Upper lobe of left lung (tissue), 6 donors: ENCODE measurements around the gene MED13. TPM values are rescaled to one million over a fixed set of nuclear protein-coding genes. Genes with fewer than 3 reads are reported as not detected.

Source experiments
- ATAC-seq, 2 donors: fragments of 200-7000 bp; cut with Tn5 transposase; one replicate each; pipeline ENCODE4 v1.9.1; 2022; ENCODE audit warnings: mild to moderate bottlenecking in 2 of 2, moderate library complexity in 2 of 2; ENCODE audit not compliant: low FRiP score in 2 of 2
- DNase-seq, 2 donors: peaks; one replicate each; pipeline ENCODE4 v3.0.0-alpha.2; 2019 to 2020
- H3K27ac ChIP-seq, 4 donors: fragments of 200-600 bp; sonication (generic); one replicate each; pipeline ENCODE4 v1.5.1; 2016 to 2019
- H3K27me3 ChIP-seq, 4 donors: fragments of 200-600 bp; sonication (generic); one replicate each; pipeline ENCODE4 v1.5.1; 2017 to 2019
- H3K36me3 ChIP-seq, 4 donors: fragments of 200-600 bp; sonication (generic); one replicate each; pipeline ENCODE4 v1.5.1; 2016 to 2019
- H3K4me1 ChIP-seq, 4 donors: fragments of 200-600 bp; sonication (generic); one replicate each; pipeline ENCODE4 v1.5.1; 2018 to 2019
- H3K4me3 ChIP-seq, 4 donors: fragments of 200-600 bp; sonication (generic); one replicate each; pipeline ENCODE4 v1.5.1; 2017 to 2019; ENCODE audit warnings: mild to moderate bottlenecking in 2 of 4, moderate library complexity in 1 of 4
- H3K9me3 ChIP-seq, 4 donors: fragments of 200-600 bp; sonication (generic); one replicate each; pipeline ENCODE4 v1.5.1; 2018 to 2019
- CTCF ChIP-seq, 6 experiments: fragments of 450-650 bp in 4 of 6; fragments of 200-600 bp in 2 of 6; sonication (generic) in 2 of 6; IDR thresholded peaks; one replicate each; pipeline ENCODE4 v1.5.1; 2016 to 2019; ENCODE audit warnings: antibody characterized with exemption in 6 of 6
- EP300 ChIP-seq, 4 donors: sonication (generic); formaldehyde crosslinking; IDR thresholded peaks; one replicate each; pipeline ENCODE4 v1.5.1; 2017; ENCODE audit warnings: antibody characterized with exemption in 4 of 4, control low read depth in 2 of 4
- POLR2A ChIP-seq, 4 donors: fragments of 450-650 bp; IDR thresholded peaks; one replicate each; pipeline ENCODE4 v1.5.1; 2016 to 2017; ENCODE audit warnings: antibody characterized with exemption in 4 of 4, mild to moderate bottlenecking in 2 of 4
- POLR2AphosphoS5 ChIP-seq, 2 donors: sonication (generic); formaldehyde crosslinking; IDR thresholded peaks; one replicate each; pipeline ENCODE4 v1.5.1; 2017; ENCODE audit warnings: antibody characterized with exemption in 2 of 2
- WGBS, 2 donors: methylation state at CpG; one replicate each; pipeline ENCODE4 v1.1.5; 2017 to 2018; 5-methylcytosine and 5-hydroxymethylcytosine counted together
- total RNA-seq, 6 donors: library from RNA; depleted of rRNA in 4 of 6; stranded (reverse); fragments of >200 nt in 4 of 6; gene quantifications; one replicate each; pipeline versions ENCODE4 v1.1.0 to v1.2.1, GENCODE V29; 2016 to 2021
- donor health status: DM: no; HTN: no; CAD: no; lungs with moderate emphysema.
- donor health status: DM: no; HTN: yes; CAD: no; lungs with severe emphysema.

The MED13 gene
- total RNA-seq, 6 donors from 2014 or later, result 52.7 to 109 (median 71.3) TPM

- no peak for TF ChIP-seq EP300 (IDR thresholded peaks at IDR 0.05)
- TF ChIP-seq POLR2AphosphoS5 (IDR thresholded peaks at IDR 0.05), result no peak
- TF ChIP-seq POLR2A (IDR thresholded peaks at IDR 0.05), result no peak
- TF ChIP-seq CTCF (IDR thresholded peaks at IDR 0.05), result no peak
- 55 to 64% methylated on average over 7 of the region's 7 CpGs for WGBS, 2 donors
- DNase-seq, result peak in 1 of 2 donors; percentile 37
Measured at GRCh38 chr17:62085511-62086408, 20.7 kb upstream of the MED13 start.

DNA sequence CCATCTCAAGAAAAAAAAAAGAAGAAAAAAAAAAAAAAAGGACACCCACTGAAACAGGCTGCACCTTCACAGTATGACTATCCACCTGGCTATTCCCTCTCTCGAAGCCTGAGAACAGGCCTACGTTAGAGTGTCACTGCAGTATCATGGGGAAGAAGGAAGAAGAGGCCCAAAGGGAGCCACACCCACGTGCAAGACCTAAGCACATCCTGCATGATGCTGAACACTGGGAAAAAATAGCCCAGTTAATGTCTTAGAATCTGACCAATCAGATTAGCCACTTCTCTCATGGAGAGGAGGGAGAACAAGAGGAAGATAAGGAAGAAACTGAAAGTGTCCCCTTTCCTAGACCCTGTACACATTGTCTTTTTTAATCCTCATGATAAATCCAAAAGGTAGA lies 19.5 kb upstream of the MED13 start:
- TF ChIP-seq CTCF (IDR thresholded peaks at IDR 0.05) (no peak), EP300 (IDR thresholded peaks at IDR 0.05) (no peak), POLR2A (IDR thresholded peaks at IDR 0.05) (no peak), POLR2AphosphoS5 (IDR thresholded peaks at IDR 0.05) (no peak)
- DNase-seq (no peak), ATAC-seq (no peak)
- H3K27ac ChIP-seq, result no peak overlapping the region
- no peaks in the 10 kb centered on the region for H3K4me1 ChIP-seq
- no peaks in the 10 kb centered on the region for H3K27me3 ChIP-seq
- 72 to 78% methylated on average over 3 of the region's 3 CpGs for WGBS, 2 donors
- H3K4me3 ChIP-seq, result no peak overlapping the region
- H3K9me3 ChIP-seq, result no peaks in the 10 kb centered on the region
- no peaks in the 10 kb centered on the region for H3K36me3 ChIP-seq

More at GRCh38 chr17:62085511-62086408, 20.7 kb upstream of the MED13 start:
- Histone ChIP-seq H3K27me3 (no peaks in the 10 kb centered on the region), H3K4me1 (no peaks in the 10 kb centered on the region), H3K27ac (no peak overlapping the region), H3K4me3 (no peak overlapping the region), H3K36me3 (no peaks in the 10 kb centered on the region), H3K9me3 (no peaks in the 10 kb centered on the region)
- peak in 1 of 2 donors; percentile 35 for ATAC-seq

DNA sequence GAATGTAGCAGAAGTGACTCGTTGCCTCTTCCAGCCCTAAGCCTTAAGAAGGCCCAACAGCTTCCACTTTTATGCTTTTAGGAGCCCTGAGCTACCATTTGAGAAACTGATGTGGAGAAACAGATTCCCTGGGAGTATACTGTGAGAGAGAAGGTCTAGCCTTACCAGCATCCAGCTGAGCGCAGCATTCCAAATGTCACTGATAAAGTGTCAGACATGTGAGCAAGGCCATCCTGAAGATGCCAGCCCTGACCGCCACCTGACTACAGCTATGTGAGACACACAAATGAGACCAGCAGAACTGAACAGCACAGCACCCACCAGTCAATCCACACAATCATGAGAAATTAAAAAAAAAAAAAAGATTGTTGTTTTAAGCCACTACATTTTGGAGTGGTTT lies 18.6 kb upstream of the MED13 start:
- DNase-seq, result no peak
- TF ChIP-seq POLR2AphosphoS5 (IDR thresholded peaks at IDR 0.05) (no peak), EP300 (IDR thresholded peaks at IDR 0.05) (no peak), CTCF (IDR thresholded peaks at IDR 0.05) (no peak), POLR2A (IDR thresholded peaks at IDR 0.05) (no peak)
- no peak overlapping the region for H3K27ac ChIP-seq
- no peak for ATAC-seq
- H3K4me1 ChIP-seq, result no peaks in the 10 kb centered on the region
- H3K36me3 ChIP-seq, result no peaks in the 10 kb centered on the region
- WGBS, 2 donors, result 90 to 95% methylated on average over 3 of the region's 3 CpGs
- H3K27me3 ChIP-seq, result no peaks in the 10 kb centered on the region
- no peak overlapping the region for H3K4me3 ChIP-seq
- no peaks in the 10 kb centered on the region for H3K9me3 ChIP-seq

DNA sequence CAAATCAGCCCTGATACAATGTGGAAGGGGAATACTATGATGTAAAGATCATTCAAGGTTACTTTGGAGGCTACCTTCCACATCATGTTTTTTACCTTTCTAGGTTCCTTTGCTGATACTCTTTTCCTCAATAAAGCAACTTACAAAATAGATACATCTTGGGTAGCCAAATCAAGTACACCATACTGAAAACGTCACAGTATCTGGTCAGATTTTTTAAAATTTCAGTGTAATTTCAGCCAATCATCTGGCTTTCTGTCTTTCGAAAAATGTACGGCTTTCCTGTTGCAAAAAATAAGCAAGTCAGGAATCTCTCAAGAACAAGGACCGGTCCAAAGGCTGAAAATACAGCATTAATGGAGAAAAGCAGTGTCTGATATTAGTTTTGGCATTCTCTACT lies 15.6 kb upstream of the MED13 start:
- Histone ChIP-seq H3K36me3 (no peaks in the 10 kb centered on the region), H3K27me3 (no peaks in the 10 kb centered on the region), H3K9me3 (no peaks in the 10 kb centered on the region), H3K4me1 (no peaks in the 10 kb centered on the region), H3K4me3 (no peak overlapping the region), H3K27ac (no peak overlapping the region)
- 90 to 92% methylated on average over 4 of the region's 4 CpGs for WGBS, 2 donors
- TF ChIP-seq EP300 (IDR thresholded peaks at IDR 0.05), result no peak
- TF ChIP-seq POLR2AphosphoS5 (IDR thresholded peaks at IDR 0.05), result no peak
- TF ChIP-seq POLR2A (IDR thresholded peaks at IDR 0.05), result no peak
- no peak for TF ChIP-seq CTCF (IDR thresholded peaks at IDR 0.05)
- no peak for ATAC-seq
- no peak for DNase-seq

DNA sequence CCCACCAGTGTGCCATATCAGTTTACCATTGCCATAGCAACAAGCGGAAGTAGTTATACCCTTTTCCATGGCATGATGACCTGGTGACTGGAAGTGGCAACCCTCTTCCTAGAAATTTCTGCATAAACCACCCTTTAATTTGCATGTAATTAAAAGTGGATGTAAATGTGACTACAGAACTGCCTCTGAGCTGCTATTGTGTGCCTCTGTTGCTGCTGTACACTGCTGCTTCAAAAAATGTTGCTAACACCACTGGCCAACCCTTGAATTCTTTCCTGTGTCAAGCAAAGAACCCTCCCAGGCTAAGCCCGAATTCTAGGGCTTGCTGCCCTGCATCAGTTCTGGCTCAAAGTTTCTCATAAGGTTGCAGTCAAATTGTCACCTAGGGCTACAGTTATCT lies 12.9 kb upstream of the MED13 start:
- DNase-seq (no peak), ATAC-seq (no peak)
- no peaks in the 10 kb centered on the region for H3K27me3 ChIP-seq
- no peaks in the 10 kb centered on the region for H3K4me1 ChIP-seq
- 85 to 93% methylated on average over 2 of the region's 2 CpGs for WGBS, 2 donors
- TF ChIP-seq POLR2AphosphoS5 (IDR thresholded peaks at IDR 0.05) (no peak), CTCF (IDR thresholded peaks at IDR 0.05) (no peak), EP300 (IDR thresholded peaks at IDR 0.05) (no peak), POLR2A (IDR thresholded peaks at IDR 0.05) (no peak)
- no peak overlapping the region for H3K4me3 ChIP-seq
- no peak overlapping the region for H3K27ac ChIP-seq
- H3K9me3 ChIP-seq, result no peaks in the 10 kb centered on the region
- no peaks in the 10 kb centered on the region for H3K36me3 ChIP-seq
